Anterior cingulate cortex (tissue), 58 donors: ENCODE results near the gene KLHL18.
A peak's percentile ranks its signal among the peaks of the same experiment; 100 is the strongest.
"Not testable (repeated sequence)": the region's sequence is repeated elsewhere in the genome, so short reads cannot be mapped to it uniquely, and the experiment has no call there.

Experiments used
- DNase-seq, 58 donors: peaks; one replicate each; lab custom pipeline; 2025; lab: John Stamatoyannopoulos, UW

KLHL18 gene

DNA sequence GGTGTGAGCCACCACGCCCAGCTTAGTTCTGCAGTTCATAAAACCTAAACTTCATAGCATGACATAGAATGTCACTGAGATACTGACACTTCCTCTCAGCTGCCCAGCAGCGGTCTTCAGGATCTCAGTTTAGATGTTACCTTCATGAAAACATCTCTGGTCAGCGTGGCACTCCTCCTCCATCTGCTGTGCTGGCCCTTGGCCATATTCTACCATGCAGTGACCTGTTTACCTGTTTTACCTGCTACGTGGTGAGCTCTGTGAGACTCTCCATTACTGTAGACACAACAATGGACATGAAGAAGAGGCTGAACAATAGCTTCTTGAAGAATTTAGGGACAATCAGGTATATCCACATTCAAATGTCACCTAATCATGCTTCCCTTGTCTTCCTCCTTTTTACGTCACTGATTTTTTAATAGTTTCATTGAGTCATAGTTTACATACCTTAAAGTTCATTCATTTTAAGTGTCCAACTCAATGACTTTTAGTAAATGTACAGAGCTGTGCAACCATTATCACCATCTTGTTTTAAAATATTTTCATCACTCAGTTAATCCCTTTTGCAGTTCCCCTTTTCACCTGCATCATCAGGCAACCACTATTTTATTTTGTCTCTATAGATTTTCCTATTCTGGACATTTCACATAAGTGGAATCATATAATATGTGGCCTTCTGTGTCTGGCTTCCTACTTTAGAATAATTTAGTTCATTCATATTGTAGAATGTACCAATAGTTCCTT lies 65.8 kb downstream of the KLHL18 start:
- DNase-seq = no peak

DNA sequence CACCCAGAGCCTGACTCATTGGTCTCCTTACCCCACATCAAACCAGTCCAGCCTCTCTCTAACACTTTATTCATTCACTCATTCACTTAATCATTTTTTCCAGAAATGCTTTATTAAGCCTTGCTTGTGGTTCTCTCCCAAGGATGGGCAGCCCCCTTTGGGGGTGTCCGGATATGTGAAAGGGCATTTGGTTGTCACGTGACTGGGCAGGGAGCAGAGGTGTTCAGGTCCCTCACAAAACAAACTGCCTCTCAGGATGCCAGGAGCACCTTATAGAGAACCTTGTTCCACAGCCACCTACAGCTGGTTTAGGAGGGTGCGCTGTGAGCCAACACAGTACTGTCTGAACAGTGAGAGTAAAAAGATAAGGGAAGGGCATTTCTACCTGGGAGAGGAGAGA lies 72.3 kb downstream of the KLHL18 start:
- no peak for DNase-seq

DNA sequence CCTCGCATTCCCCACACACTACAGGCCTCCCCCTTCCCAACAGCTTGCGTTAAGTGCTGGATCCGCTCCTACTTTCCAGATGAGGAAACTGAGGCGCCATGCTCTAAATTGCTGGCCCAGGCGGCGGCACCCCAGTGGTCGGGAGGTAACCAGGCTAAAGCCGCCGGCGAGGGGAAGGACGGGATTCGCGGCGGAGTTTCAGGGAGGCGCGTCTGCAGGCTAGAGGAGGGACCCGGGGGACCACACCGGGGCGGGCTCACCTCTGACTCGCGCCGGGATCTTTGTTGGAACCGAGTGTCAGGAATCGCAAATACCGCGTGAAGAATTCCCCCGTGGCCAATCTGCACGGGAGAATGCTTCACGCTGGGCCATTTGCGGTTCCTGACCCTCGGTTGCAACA lies 73.5 kb downstream of the KLHL18 start:
- no peak for DNase-seq

DNA sequence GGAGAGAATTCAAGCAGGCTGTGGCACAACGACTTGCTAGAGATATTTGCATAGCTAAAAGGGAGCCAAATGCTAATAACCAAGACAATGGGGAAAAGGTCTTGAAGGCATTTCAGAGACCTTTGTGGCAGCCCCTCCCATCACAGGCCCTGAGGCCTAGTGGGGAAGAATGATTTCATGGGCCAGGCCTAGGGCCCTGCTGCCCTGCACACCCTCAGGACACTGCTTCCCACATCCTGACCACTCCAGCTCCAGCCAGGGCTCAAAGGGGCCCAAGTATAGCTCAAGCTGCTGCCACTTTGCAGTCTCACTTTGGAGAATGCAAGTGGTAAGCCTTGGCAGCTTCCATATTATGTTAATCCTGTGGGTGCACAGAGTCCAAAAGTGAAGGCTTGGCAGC lies 76.6 kb downstream of the KLHL18 start:
- DNase-seq = no peak

DNA sequence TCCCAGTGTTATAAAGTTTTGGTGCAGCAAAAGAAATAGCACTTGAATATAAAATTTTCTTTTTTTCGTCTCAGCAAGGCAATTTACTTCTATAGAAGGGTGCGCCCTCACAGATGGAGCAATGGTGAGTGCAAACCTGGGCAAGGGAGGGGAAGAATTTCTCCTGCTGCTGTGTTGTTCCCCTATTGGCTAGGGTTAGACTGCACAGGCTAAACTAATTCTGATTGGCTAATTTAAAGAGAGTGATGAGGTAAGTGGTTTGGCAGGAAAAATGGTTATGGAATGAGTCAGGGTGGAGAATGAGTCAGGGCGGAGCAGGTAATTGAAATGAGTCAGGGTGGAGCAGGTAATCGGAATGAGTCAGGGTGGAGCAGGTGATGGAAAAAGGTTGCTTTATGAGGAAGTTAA lies 77.4 kb downstream of the KLHL18 start:
- not testable (repeated sequence) for DNase-seq

DNA sequence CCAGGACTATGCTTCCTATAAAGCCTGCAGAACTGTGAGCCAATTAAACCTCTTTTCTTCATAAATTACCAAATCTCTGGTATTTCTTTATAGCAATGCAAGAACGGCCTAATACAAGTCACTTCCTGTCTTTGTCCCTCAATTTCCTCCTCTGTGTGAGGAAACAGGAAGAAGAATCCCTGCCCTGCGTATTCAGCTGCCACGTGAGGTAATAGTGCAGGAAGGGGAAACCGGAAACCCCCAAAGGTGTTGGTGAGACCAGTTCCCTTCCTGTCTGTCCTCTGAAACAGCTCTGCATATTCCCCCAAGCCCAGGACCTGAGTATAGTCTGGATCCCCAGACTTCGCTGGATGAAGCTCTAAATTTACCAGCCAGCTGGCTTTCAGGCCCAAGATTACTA lies 80.0 kb downstream of the KLHL18 start:
- no peak for DNase-seq

DNA sequence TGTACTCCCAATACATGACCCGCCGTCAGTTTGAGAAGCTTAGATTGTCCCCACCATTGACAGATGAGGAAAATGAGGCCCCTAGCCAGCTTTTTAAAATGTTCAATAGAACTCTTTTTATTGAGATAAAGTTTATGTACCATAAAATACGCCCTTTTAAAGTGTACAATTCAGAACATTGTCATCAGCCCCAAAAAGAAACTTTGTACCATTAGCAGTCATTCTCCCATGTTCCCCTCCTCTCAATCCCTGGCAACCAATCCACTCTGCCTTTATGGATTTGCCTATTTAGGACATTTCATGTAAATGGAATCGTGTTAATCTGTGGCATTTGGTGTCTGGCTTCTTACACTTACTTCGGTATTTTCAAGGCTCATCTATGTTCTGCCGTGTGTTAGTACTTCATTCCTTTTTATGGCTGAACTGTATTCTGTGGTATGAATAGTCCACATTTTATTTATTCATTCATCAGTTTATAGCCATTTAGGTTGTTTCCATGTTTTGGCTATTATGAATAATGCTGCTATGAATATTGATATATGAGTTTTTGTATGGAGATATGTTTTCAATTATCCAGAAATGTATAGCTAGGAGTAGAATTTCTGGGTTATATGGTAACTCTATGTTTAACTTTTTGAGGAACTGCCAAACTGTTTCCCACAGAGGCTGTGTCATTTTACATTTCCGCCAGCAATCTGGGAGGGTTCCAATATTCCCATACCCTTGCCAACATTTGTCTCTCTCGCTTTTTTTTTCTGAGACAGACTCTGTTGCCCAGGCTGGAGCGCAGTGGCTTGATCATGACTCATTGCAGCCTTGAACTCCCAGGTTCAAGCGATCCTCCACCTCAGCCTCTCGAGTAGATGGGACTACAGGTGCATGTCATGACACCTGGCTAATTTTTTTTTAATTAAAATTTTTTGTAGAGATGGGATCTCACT lies 82.7 kb downstream of the KLHL18 start:
- DNase-seq = peak in 8 of 58 donors; percentile 6 to 25 (median 14)

DNA sequence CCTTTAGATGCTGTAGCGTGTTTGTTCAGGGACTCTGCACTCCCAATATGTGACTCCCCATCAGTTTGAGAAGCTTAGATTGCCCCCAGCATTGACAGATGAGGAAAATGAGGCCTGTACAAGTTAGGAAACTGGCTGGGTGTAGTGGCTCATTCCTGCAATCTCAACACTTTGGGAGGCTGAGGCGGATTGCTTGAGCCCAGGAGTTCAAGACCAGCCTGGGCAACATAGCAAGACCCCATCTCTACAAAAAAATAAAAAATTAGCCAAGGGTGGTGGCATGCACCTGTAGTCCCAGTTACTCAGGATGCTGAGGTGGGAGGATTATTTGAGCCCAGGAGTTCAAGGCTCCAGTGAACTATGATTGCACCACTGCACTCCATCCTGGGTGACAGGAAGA lies 84.1 kb downstream of the KLHL18 start:
- no peak for DNase-seq

DNA sequence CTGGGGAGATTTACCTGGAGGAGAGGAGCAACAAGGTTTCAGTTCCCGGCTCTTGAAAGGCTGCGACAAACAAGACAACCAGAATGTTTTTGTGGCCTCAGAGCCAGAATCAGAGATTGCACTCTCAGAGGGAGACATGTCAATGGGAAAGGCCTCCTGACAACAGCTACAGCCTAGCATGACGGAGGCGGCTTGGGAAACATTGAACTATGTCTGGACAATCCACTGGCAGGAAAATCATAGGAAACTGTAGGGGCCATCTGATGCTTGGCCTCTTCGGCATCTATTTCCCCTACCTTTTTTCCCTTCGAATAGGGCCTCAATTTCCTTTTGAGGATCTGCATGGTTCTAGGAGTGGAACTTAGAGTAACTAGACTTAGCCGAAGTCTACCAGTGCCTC lies 84.9 kb downstream of the KLHL18 start:
- DNase-seq = no peak

DNA sequence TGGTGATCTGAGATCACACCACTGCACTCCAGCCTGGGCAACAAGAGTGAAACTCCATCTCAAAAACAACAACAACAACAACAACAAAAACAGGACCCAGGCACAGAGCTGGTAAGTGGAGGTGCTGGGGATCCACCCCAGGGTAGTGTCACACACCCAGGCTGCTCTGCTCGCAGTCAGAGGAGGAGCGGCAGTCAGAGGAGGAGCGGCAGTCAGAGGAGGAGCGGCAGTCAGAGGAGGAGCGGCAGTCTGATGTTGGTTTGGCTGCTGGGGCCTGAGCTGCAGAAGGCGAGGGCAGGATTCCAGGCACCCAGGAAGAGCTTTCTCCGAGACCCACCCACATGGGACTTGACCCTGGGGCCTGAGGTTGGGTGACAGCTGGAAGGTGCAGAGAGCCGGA lies 87.3 kb downstream of the KLHL18 start:
- not testable (repeated sequence) for DNase-seq

DNA sequence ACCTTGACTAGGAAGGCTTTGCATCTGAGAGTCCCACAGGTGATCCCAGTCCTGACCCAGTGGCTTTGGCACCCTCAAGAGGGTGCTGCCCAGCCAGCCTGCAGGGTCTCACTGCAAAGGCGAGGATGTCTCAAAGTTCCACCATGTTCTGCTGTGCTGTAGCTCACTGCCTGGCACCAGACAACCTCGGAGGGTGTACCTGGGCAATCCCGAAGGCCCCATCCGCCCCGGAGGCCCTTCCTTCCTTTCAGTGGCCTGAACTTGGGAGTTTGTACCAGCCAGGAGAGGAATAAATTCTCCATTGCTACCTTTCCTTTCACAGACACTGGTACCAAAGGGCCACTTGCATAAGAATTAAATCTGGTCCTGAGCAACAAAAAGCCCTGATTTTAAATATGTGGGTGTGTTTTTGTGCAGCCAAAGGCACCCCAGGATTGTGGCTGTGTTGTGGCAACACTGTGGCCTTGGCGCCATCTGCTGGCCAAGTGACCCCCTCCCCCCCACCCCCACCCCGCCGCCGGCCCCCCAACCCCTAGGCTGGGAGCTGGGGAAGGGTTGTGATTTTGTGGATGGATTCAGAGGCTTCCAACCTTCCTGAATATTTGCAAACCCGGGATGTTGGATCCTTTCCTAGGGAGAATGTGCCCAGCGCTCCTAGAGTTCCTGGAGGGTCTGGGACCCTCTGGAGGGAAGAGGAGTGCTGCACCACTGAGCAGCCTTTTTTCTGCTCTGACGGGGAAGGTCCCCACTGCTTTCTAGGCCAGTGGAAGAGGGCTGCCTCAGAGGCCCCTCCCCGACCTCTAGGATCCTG lies 88.3 kb downstream of the KLHL18 start:
- peak in 3 of 58 donors; percentile 3 to 15 (median 4) for DNase-seq

DNA sequence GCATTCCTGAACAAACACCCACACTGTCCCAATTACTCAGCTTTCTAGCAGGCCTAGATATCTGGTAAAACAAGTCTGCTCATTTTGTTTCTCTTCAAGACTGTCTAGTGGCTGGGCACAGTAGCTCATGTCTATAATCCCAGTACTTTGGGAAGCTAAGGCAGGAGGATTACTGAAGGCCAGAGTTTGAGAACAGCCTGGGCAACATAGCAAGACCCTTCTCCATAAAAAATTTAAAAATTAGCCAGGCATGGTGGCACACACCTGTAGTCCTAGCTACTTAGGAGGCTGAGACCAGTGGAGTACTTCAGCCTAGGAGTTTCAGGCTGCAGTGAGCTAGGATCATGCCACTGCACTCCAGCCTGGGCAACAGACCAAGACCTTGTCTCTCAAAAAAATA lies 91.8 kb downstream of the KLHL18 start:
- DNase-seq = no peak

DNA sequence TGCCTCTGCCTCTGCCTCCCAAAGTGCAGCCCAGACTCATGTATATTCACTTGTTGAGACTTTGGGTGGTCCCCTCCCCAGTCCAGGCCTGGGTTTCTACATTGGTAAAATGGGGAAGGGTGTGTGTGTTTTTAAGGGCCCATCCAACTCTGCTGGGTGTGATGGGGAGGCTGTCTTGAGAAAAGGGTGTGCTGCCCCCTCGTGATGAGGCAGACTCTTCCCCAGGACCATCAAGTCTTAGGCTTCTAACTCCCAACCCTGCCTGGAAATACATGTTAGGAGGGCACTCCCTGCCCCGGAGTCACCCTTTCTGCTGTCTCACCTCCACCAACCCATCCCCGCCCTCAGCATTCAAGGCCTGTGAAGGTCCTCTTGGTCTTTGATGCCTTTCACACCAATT lies 93.6 kb downstream of the KLHL18 start:
- DNase-seq = no peak

DNA sequence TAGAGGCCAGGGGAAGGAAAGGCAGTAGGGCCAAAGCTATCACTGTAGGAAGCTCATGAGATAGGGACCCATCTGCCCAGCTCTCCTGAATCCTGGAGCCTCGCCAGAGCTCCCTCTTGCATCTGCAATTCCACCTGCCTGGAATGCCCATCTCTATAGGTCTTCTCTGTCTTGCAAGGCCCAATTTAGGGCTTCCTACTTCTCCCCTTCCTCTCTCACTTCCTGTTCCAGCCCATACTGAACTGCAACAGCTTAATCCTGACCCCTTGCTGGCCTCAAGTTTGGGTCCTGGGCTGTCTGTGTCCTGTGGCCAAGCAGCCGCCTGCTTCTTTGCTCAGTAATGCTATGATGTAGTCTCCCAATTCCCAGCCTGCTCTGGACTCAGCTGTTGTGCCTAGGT lies 94.4 kb downstream of the KLHL18 start:
- DNase-seq = peak in 2 of 58 donors; percentile 3 to 5

DNA sequence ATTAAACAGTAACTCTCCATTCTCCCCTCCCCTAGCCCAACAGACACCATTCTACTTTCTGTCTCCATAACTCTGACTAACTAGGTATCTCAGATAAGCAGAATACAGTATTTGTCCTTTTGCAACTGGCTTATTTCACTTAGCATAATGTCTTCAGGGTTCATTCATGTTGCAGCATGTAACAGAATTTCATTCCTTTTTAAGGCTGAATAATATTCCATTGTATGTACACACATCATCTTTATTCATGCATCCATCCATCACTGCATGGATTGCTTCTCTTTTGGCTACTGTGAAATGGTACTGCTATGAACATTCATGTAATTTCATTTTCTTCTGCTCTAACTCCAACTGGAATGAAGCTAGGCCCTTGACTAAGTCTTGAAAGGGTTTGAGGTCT lies 96.1 kb downstream of the KLHL18 start:
- no peak for DNase-seq

DNA sequence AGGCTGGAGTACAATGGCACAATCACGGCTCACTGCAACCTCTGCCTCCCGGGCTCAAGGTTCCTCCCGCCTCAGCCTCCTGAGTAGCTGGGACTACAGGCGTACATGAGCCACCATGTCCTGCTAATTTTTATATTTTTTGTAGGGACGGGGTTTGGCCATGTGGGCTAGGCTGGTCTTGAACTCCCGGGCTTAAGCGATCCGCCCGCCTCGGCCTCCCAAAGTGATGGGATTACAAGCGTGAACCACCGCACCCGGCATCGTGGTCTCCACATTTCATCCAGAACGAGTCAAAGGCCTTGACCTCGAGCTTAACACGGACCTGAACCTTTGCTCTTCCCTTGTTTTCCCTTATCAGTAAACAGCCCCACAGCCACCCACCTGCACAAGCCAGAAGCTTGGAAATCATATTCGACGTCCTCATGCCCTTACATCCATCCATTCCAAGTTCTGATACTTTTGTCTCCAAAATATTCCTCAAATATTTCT lies 96.7 kb downstream of the KLHL18 start:
- DNase-seq = peak in 1 of 58 donors; percentile 6

DNA sequence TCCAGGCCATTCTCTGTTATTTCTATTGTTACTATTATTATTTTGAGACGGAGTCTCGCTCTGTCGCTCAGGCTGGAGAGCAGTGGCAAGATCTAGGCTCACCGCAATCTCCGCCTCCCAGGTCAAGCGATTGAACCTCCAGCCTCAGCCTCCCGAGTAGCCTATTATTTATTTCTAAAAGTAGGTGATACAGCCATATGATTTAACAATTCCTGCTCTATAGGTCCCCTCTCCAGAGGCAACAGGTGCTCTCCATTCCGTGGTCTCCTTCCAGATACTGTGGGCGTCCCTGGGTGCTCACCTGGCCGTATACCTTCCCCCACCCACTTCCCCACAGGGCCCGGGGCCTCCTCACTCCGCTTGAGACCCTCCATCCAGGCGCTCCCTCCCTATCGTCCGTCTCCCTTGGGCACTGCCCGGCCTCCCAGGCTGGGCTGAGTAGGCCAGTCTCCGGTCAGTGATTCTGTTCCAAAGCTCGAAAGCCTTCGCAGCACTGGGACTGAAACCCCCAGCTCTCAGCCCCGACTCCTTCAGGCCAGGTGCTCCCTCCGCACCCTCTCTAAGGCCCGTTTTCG lies 97.4 kb downstream of the KLHL18 start:
- no peak for DNase-seq

DNA sequence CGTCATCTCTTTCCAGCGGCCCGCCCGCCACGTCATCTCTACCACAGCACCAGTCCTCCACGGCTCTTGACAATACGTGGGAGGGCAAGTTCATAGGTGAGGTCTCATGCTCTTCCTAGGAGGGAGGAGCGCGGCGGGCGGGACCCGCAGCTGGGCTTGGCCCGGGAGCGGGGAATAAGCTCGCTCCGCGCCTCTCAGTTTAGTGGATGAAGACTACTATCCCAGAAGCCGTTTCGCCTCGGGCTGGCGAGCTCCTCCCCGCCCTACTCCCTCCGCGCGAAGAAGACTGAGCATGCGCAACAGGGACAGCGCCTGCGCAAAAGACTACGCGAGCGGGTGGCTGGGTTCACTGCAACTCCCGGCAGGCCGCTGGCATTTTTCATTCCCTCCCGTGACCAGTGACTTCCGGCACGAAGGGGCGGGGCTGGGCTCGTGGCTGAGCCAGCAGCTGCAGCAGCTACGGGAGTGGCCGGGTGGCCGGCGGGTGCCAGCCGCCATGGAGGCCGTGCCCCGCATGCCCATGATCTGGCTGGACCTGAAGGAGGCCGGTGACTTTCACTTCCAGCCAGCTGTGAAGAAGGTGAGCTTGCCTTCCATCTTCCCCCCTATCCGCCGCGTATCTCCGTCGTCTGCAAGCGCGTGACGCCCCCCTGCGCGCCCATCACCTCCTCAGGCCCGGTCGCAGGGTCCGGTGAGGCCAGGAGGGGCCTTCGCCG lies 98.0 kb downstream of the KLHL18 start, which contains the start of gene PTPN23:
Gene PTPN23 (plus strand): TSS at position 421 of the 716 bp plus-strand sequence. CDS start 76 bp downstream, at position 497.
- DNase-seq = peak; percentile 90 to 100 (median 98)
